Globus pallidus (tissue), 1 donor: ENCODE measurements around the gene SREK1IP1.

Source experiments
- DNase-seq: peaks from one replicate; pipeline ENCODE4 v3.0.0-alpha.2; 2015; ENCODE audit warnings: low spot score

The SREK1IP1 gene

GRCh38 chr5:64682608-64683007 lies 85.9 kb downstream of the SREK1IP1 start:
- DNase-seq: no peak

GRCh38 chr5:64680289-64680688 lies 88.2 kb downstream of the SREK1IP1 start:
- DNase-seq: no peak

- DNase-seq: no peak
These were observed 90.1 kb downstream of the SREK1IP1 start for GRCh38 chr5:64678374-64678773.

- no peak for DNase-seq
These were observed 96.8 kb downstream of the SREK1IP1 start for GRCh38 chr5:64671678-64672077.

GRCh38 chr5:64670277-64670676 lies 98.2 kb downstream of the SREK1IP1 start:
- DNase-seq: no peak
